Small intestine (tissue), 7 donors: ENCODE data around the gene CD47. TPM values are rescaled to one million over a fixed set of nuclear protein-coding genes. Genes with fewer than 3 reads are reported as not detected.

Source experiments
- DNase-seq, 2 donors: peaks; one replicate each; pipeline versions ENCODE4 v3.0.0 to v3.0.0-alpha.2; 2013
- FAIRE-seq: peaks from 2 replicates; lab custom pipeline; 2012; peaks lifted over from hg19 to GRCh38; lab: Jason Lieb, UNC
- H3K27ac ChIP-seq, 3 donors: one replicate each; pipeline ENCODE4 v1.5.1; 2013; ENCODE audit warnings: low read length in 2 of 3, mild to moderate bottlenecking in 2 of 3, control low read depth in 1 of 3, inconsistent platforms in 1 of 3, low read depth in 1 of 3, moderate library complexity in 1 of 3
- H3K27me3 ChIP-seq, 3 donors: one replicate each; pipeline ENCODE4 v1.6.1; 2013; ENCODE audit warnings: low read length in 3 of 3, inconsistent platforms in 1 of 3; ENCODE audit not compliant: control insufficient read depth in 3 of 3, insufficient read depth in 3 of 3
- H3K36me3 ChIP-seq, 3 donors: one replicate each; pipeline ENCODE4 v1.6.1; 2013; ENCODE audit warnings: low read length in 3 of 3, inconsistent platforms in 1 of 3, low read depth in 1 of 3, mild to moderate bottlenecking in 1 of 3, moderate library complexity in 1 of 3; ENCODE audit not compliant: control insufficient read depth in 3 of 3, insufficient read depth in 2 of 3
- H3K4me1 ChIP-seq, 3 donors: one replicate each; pipeline ENCODE4 v1.6.1; 2013; ENCODE audit warnings: low read length in 2 of 3, inconsistent platforms in 1 of 3, low read depth in 1 of 3, mild to moderate bottlenecking in 1 of 3, moderate library complexity in 1 of 3; ENCODE audit not compliant: control insufficient read depth in 3 of 3, insufficient read depth in 2 of 3
- H3K4me3 ChIP-seq, 3 donors: one replicate each; pipeline ENCODE4 v1.5.1; 2013; ENCODE audit warnings: low read length in 3 of 3, control low read depth in 1 of 3, inconsistent platforms in 1 of 3, low read depth in 1 of 3, mild to moderate bottlenecking in 1 of 3, moderate library complexity in 1 of 3
- H3K9me3 ChIP-seq, 2 donors: one replicate each; pipeline ENCODE4 v1.6.1; 2013; ENCODE audit warnings: low read depth in 1 of 2, low read length in 1 of 2; ENCODE audit not compliant: control insufficient read depth in 2 of 2, insufficient read depth in 1 of 2
- WGBS, 3 donors: extraction: QIAGEN DNeasy Blood & Tissue Kit; methylation state at CpG; one replicate each; pipeline ENCODE4 v1.1.7; 2013; 5-methylcytosine and 5-hydroxymethylcytosine counted together
- polyA plus RNA-seq, 4 donors: library from polyadenylated mRNA; stranded (reverse) in 3 of 4; unstranded in 1 of 4; fragments of 200-250 nt in 3 of 4; fragments of 120-200 nt in 1 of 4; gene quantifications; one replicate each; pipeline versions ENCODE4 v1.2.1 to v1.2.3, GENCODE V29; 2013
- donor health status: healthy with polysubstance abuse.
- donor health status: control.
- donor health status: control.
- donor health status: Bipolar disorder and iron deficiency.
- donor health status: healthy.

The CD47 gene
- polyA plus RNA-seq, 4 donors, result 18.9 to 68.2 (median 48.2) TPM

GRCh38 chr3:107994181-107994580 is 96.7 kb downstream of the CD47 start:
- no peak overlapping the region for H3K27ac ChIP-seq
- no peaks in the 10 kb centered on the region for H3K9me3 ChIP-seq
- FAIRE-seq (no peak), DNase-seq (no peak)
- WGBS, 3 donors, result 92 to 95% (median 92%) methylated on average over 2 of the region's 2 CpGs
- no peaks in the 10 kb centered on the region for H3K36me3 ChIP-seq
- no peaks in the 10 kb centered on the region for H3K27me3 ChIP-seq
- H3K4me1 ChIP-seq, result peaks cover 0 to 1% (median 0%) of the 10 kb centered on the region in 3 donors
- H3K4me3 ChIP-seq, result no peak overlapping the region

GRCh38 chr3:107993771-107994170 is 97.1 kb downstream of the CD47 start:
- H3K27ac ChIP-seq, result no peak overlapping the region
- 79 to 95% (median 89%) methylated on average over 1 of the region's 1 CpG for WGBS, 3 donors
- H3K36me3 ChIP-seq, result no peaks in the 10 kb centered on the region
- H3K9me3 ChIP-seq, result no peaks in the 10 kb centered on the region
- peaks cover 0 to 5% (median 2%) of the 10 kb centered on the region in 3 donors for H3K4me1 ChIP-seq
- H3K4me3 ChIP-seq, result no peak overlapping the region
- FAIRE-seq (no peak), DNase-seq (no peak)
- no peaks in the 10 kb centered on the region for H3K27me3 ChIP-seq

Other genes starting within 250 kb of the CD47 start
- gene IFT57, start 131.4 kb upstream of the CD47 start, polyA plus RNA-seq, result 10 to 100 TPM in 3 of 4 donors, 1 to 10 TPM in 1; 8.1 to 23.1 (median 16.9) TPM
- 100 to 1,000 TPM in 2 of 4 donors, 10 to 100 TPM in 2; 20.5 to 130 (median 91.0) TPM for gene HHLA2, start 205.5 kb upstream of the CD47 start, polyA plus RNA-seq